K562 (cell line): ENCODE measurements around the gene SAFB. TPM values are rescaled to one million over a fixed set of nuclear protein-coding genes. Genes with fewer than 3 reads are reported as not detected.

Source experiments
- ILF3 ChIP-seq: fragments of 450-650 bp; IDR thresholded peaks from 2 replicates; pipeline ENCODE4 v1.6.1; 2018; ENCODE audit warnings: antibody characterized with exemption, mild to moderate bottlenecking, moderate library complexity, borderline replicate concordance
- KAT7 ChIP-seq: sonication (generic); formaldehyde crosslinking; IDR thresholded peaks from 2 replicates; pipeline ENCODE4 v1.8.0; 2022; ENCODE audit warnings: missing genetic modification reagents, mild to moderate bottlenecking, borderline replicate concordance
- PTRF ChIP-seq: fragments of 450-650 bp; IDR thresholded peaks from 2 replicates; pipeline ENCODE4 v1.6.1; 2016; ENCODE audit warnings: mild to moderate bottlenecking, missing genetic modification characterization, missing compliant biosample characterization
- RHOXF2B ChIP-seq: fragments of 250-450 bp; sonication (Bioruptor Pico); conservative IDR thresholded peaks from 2 replicates; pipeline ENCODE4 v1.5.1; 2021
- TOE1 ChIP-seq, 2 experiments: fragments of 450-650 bp in 1 of 2; sonication (generic) in 1 of 2; formaldehyde crosslinking in 1 of 2; IDR thresholded peaks; 2 replicates each; pipeline versions ENCODE4 v1.7.1 to v1.8.0; 2016 to 2022; ENCODE audit warnings: borderline replicate concordance in 2 of 2, mild to moderate bottlenecking in 2 of 2, antibody characterized with exemption in 1 of 2, inconsistent platforms in 1 of 2, low read depth in 1 of 2, missing genetic modification reagents in 1 of 2, moderate library complexity in 1 of 2
- ZNF431 ChIP-seq: sonication (generic); formaldehyde crosslinking; IDR thresholded peaks from 2 replicates; pipeline ENCODE4 v1.8.0; 2022; ENCODE audit warnings: mild to moderate bottlenecking, missing genetic modification reagents
- ZNF695 ChIP-seq: fragments of 450-650 bp; formaldehyde crosslinking; IDR thresholded peaks from 2 replicates; pipeline ENCODE4 v1.4.0; 2020; ENCODE audit warnings: mild to moderate bottlenecking, moderate library complexity
- ZNF696 ChIP-seq: fragments of 250-450 bp; sonication (Bioruptor Pico); conservative IDR thresholded peaks from 2 replicates; pipeline ENCODE4 v1.4.0; 2020; ENCODE audit warnings: mild to moderate bottlenecking, moderate library complexity
- polyA plus RNA-seq, 8 experiments: library from polyadenylated mRNA; depleted of rRNA in 4 of 8; stranded (reverse) in 5 of 8; unstranded in 3 of 8; fragments of >200 nt; fragmentation: Nextera tagmentation in 2 of 8; fragmentation: Illumina TruSeq in 1 of 8; extraction: Ambion mirVana in 2 of 8; extraction: Trizol in 1 of 8; gene quantifications; 2 replicates each; pipeline versions ENCODE4 v1.2.1 to v1.2.3, GENCODE V29; 2011 to 2014; ENCODE audit warnings: inconsistent platforms in 1 of 8, missing spikeins in 1 of 8
- total RNA-seq, 7 experiments: library from RNA; depleted of rRNA in 6 of 7; stranded (reverse); fragments of >200 nt in 6 of 7; fragmentation: Illumina TruSeq in 2 of 7; extraction: Trizol in 2 of 7; gene quantifications; 2 replicates each; pipeline versions ENCODE4 v1.2.1 to v1.2.3, GENCODE V29; 2011 to 2021; ENCODE audit warnings: low replicate concordance in 1 of 7
- TF ChIP-seq, protein P1 (sequence below): fragments of 450-650 bp; IDR thresholded peaks from 2 replicates; pipeline ENCODE4 v1.6.1; 2016; ENCODE audit warnings: low read depth
- TF ChIP-seq, protein P2 (sequence below), 2 experiments: fragments of 250-450 bp in 1 of 2; fragments of 450-650 bp in 1 of 2; sonication (Bioruptor Pico) in 1 of 2; IDR thresholded peaks; 2 replicates each; pipeline versions ENCODE4 v1.6.1 to v1.8.0; 2016 to 2021; ENCODE audit warnings: mild to moderate bottlenecking in 2 of 2, moderate library complexity in 2 of 2, missing compliant biosample characterization in 1 of 2, missing genetic modification characterization in 1 of 2
- TF ChIP-seq, protein P3 (sequence below): IDR thresholded peaks from 3 replicates; pipeline ENCODE4 v1.6.1; 2011; ENCODE audit warnings: borderline replicate concordance, mild to moderate bottlenecking, moderate library complexity; ENCODE audit not compliant: insufficient read length; ENCODE audit errors: extremely low read depth
- TF ChIP-seq, protein P4 (sequence below): fragments of 450-650 bp; formaldehyde crosslinking; IDR thresholded peaks from 2 replicates; pipeline ENCODE4 v1.4.0; 2020; ENCODE audit warnings: mild to moderate bottlenecking

The SAFB gene
- total and polyA plus RNA-seq, 9 of the 15 experiments (the other 6 are each of a cell fraction or from before 2014, with no cell fraction given): 1.1 to 151 (median 83.1) TPM

DNA sequence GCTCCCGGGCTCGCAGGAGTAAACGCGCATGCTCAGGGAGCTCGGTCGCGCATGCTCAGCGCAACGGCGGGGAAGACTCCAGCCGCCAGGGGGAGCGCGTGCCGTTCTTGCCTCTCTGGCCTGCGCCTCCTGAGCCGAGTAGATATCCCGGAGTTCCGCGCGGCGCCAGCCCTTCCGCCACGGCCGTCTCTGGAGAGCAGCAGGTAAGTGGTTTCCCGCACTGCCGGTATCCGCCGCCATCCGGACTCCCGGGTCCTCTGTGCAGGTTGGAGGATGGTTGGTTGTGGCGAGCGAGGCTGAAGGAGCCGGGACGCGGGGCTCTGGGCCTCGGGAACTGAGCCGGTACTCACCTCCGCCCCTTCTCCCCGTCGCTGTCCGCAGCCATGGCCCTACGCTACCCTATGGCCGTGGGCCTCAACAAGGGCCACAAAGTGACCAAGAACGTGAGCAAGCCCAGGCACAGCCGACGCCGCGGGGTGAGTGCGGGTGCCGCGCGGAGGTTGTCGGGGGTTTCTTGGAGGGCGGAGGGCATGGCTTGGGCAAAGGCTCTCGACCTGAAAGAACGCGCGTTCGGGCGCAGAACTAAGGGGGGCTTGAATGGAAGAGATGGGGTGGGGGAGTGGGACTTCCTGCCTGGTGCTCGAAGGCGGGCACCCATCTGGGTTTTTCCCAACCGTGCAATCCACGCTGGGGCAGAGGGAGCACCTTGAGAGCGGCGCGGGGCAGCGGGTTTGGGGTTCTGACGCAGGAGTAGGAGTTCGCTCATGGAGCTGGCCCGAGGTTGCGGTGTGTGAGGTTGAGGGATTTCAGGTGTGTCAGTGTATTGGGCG, 67.5 kb downstream of the SAFB start, which contains the start of gene RPL36 (continued):
- TF ChIP-seq, protein P1, sequence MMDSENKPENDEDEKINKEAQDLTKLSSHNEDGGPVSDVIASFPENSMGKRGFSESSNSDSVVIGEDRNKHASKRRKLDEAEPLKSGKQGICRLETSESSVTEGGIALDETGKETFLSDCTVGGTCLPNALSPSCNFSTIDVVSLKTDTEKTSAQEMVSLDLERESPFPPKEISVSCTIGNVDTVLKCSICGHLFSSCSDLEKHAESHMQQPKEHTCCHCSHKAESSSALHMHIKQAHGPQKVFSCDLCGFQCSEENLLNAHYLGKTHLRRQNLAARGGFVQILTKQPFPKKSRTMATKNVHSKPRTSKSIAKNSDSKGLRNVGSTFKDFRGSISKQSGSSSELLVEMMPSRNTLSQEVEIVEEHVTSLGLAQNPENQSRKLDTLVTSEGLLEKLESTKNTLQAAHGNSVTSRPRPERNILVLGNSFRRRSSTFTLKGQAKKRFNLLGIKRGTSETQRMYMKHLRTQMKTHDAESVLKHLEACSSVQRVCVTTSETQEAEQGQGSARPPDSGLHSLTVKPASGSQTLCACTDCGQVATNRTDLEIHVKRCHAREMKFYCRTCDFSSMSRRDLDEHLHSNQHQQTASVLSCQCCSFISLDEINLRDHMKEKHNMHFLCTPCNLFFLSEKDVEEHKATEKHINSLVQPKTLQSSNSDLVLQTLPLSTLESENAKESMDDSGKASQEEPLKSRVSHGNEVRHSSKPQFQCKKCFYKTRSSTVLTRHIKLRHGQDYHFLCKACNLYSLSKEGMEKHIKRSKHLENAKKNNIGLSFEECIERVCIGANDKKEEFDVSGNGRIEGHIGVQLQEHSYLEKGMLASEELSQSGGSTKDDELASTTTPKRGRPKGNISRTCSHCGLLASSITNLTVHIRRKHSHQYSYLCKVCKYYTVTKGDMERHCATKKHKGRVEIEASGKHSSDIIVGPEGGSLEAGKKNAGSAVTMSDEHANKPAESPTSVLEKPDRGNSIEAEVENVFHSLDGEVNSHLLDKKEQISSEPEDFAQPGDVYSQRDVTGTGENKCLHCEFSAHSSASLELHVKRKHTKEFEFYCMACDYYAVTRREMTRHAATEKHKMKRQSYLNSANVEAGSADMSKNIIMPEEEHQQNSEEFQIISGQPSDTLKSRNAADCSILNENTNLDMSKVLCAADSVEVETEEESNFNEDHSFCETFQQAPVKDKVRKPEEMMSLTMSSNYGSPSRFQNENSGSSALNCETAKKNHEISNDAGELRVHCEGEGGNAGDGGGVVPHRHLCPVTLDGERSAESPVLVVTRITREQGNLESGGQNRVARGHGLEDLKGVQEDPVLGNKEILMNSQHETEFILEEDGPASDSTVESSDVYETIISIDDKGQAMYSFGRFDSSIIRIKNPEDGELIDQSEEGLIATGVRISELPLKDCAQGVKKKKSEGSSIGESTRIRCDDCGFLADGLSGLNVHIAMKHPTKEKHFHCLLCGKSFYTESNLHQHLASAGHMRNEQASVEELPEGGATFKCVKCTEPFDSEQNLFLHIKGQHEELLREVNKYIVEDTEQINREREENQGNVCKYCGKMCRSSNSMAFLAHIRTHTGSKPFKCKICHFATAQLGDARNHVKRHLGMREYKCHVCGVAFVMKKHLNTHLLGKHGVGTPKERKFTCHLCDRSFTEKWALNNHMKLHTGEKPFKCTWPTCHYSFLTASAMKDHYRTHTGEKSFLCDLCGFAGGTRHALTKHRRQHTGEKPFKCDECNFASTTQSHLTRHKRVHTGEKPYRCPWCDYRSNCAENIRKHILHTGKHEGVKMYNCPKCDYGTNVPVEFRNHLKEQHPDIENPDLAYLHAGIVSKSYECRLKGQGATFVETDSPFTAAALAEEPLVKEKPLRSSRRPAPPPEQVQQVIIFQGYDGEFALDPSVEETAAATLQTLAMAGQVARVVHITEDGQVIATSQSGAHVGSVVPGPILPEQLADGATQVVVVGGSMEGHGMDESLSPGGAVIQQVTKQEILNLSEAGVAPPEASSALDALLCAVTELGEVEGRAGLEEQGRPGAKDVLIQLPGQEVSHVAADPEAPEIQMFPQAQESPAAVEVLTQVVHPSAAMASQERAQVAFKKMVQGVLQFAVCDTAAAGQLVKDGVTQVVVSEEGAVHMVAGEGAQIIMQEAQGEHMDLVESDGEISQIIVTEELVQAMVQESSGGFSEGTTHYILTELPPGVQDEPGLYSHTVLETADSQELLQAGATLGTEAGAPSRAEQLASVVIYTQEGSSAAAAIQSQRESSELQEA: no peak
- TF ChIP-seq ILF3: no peak; the same call in 1 of the 2 replicates
- TF ChIP-seq, protein P2, sequence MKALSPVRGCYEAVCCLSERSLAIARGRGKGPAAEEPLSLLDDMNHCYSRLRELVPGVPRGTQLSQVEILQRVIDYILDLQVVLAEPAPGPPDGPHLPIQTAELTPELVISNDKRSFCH (CRISPR knock-in tag; IDR thresholded peaks at IDR 0.05): no peak
- TF ChIP-seq, protein P2 (tag; IDR thresholded peaks at IDR 0.05): peak; percentile 63
- 0 out of 2 replicates have a peak, but pooled peaks have one; percentile 64 for TF ChIP-seq RHOXF2B (CRISPR knock-in tag)
- TF ChIP-seq TOE1 (IDR thresholded peaks at IDR 0.05; ENCODE audit: borderline replicate concordance): peak; percentile 74; the same call in 1 of the 2 replicates
- peak; percentile 95; the same call in 1 of the 2 replicates for TF ChIP-seq TOE1 (CRISPR knock-in tag; IDR thresholded peaks at IDR 0.05; ENCODE audit: borderline replicate concordance, low read depth)
- TF ChIP-seq, protein P3, sequence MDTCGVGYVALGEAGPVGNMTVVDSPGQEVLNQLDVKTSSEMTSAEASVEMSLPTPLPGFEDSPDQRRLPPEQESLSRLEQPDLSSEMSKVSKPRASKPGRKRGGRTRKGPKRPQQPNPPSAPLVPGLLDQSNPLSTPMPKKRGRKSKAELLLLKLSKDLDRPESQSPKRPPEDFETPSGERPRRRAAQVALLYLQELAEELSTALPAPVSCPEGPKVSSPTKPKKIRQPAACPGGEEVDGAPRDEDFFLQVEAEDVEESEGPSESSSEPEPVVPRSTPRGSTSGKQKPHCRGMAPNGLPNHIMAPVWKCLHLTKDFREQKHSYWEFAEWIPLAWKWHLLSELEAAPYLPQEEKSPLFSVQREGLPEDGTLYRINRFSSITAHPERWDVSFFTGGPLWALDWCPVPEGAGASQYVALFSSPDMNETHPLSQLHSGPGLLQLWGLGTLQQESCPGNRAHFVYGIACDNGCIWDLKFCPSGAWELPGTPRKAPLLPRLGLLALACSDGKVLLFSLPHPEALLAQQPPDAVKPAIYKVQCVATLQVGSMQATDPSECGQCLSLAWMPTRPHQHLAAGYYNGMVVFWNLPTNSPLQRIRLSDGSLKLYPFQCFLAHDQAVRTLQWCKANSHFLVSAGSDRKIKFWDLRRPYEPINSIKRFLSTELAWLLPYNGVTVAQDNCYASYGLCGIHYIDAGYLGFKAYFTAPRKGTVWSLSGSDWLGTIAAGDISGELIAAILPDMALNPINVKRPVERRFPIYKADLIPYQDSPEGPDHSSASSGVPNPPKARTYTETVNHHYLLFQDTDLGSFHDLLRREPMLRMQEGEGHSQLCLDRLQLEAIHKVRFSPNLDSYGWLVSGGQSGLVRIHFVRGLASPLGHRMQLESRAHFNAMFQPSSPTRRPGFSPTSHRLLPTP: no peak
- no peak; the same call in 1 of the 2 replicates for TF ChIP-seq ZNF431 (CRISPR knock-in tag)
- TF ChIP-seq PTRF (tag): no peak
- TF ChIP-seq ZNF696 (CRISPR knock-in tag): no peak
- TF ChIP-seq ZNF695 (CRISPR knock-in tag): peak; percentile 70; the same call in 1 of the 2 replicates
- peak; percentile 66 for TF ChIP-seq KAT7
- TF ChIP-seq, protein P4, sequence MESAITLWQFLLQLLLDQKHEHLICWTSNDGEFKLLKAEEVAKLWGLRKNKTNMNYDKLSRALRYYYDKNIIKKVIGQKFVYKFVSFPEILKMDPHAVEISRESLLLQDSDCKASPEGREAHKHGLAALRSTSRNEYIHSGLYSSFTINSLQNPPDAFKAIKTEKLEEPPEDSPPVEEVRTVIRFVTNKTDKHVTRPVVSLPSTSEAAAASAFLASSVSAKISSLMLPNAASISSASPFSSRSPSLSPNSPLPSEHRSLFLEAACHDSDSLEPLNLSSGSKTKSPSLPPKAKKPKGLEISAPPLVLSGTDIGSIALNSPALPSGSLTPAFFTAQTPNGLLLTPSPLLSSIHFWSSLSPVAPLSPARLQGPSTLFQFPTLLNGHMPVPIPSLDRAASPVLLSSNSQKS (CRISPR knock-in tag): no peak
